ENCODE data around the gene MCC. TPM values are rescaled to one million over a fixed set of nuclear protein-coding genes. Genes with fewer than 3 reads are reported as not detected.
A peak's percentile ranks its signal among the peaks of the same experiment; 100 is the strongest.

The MCC gene
- polyA plus RNA-seq, 1 donor (not counting 4 experiments of a cell fraction or from before 2014, with no cell fraction given) = 24.6 TPM

DNA sequence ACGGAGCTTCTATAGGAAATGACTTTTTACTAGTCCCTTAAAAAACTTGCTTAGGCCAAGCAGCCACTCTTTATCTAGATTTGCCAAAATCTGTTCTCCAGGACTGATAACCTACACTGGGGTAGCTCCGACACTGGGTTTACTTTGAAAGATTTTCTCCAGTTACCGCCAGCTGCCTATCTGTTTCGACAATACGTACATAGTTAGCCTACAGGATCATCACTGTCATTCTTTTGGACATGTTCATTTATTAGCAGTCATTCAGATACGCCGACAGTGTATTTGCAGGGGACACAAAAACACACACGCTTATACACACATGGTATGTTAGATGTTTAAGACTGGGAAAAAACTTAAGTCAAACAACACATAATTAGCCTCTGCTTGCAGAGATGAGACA is 286.0 kb downstream of the MCC start:
- H3K79me2 ChIP-seq (ENCODE audit: control insufficient read depth, insufficient read depth, low read length) = peaks cover 67% of the 10 kb centered on the region
- H3K4me2 ChIP-seq (ENCODE audit: control insufficient read depth, extremely low read depth, insufficient read depth, low read depth, low read length) = peak overlapping the region; percentile 89
- H3K36me3 ChIP-seq (ENCODE audit: control insufficient read depth in 2 of 2, extremely low read depth in 1 of 2, insufficient read depth in 2 of 2, low read length in 2 of 2) = no peaks in the 10 kb centered on the region
- TF ChIP-seq EZH2 (IDR thresholded peaks at IDR 0.05; ENCODE audit: low read length) = no peak
- TF ChIP-seq, protein P1, sequence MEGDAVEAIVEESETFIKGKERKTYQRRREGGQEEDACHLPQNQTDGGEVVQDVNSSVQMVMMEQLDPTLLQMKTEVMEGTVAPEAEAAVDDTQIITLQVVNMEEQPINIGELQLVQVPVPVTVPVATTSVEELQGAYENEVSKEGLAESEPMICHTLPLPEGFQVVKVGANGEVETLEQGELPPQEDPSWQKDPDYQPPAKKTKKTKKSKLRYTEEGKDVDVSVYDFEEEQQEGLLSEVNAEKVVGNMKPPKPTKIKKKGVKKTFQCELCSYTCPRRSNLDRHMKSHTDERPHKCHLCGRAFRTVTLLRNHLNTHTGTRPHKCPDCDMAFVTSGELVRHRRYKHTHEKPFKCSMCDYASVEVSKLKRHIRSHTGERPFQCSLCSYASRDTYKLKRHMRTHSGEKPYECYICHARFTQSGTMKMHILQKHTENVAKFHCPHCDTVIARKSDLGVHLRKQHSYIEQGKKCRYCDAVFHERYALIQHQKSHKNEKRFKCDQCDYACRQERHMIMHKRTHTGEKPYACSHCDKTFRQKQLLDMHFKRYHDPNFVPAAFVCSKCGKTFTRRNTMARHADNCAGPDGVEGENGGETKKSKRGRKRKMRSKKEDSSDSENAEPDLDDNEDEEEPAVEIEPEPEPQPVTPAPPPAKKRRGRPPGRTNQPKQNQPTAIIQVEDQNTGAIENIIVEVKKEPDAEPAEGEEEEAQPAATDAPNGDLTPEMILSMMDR (optimal IDR thresholded peaks at IDR 0.05 in 1 of 3, IDR thresholded peaks at IDR 0.05 in 1 of 3, conservative IDR thresholded peaks at IDR 0.05 in 1 of 3; ENCODE audit: extremely low read depth in 1 of 3, insufficient read depth in 2 of 3, low read length in 3 of 3) = no peak
- peak overlapping the region; percentile 72 for H3K9ac ChIP-seq (ENCODE audit: control insufficient read depth, extremely low read depth, insufficient read depth, low read length)
- DNase-seq (ENCODE audit: low read depth, low spot score) (no peak), FAIRE-seq (peak; percentile 23)
- no peak overlapping the region for H2AFZ ChIP-seq (ENCODE audit: control insufficient read depth, low read length)
- H3K4me3 ChIP-seq (ENCODE audit: control insufficient read depth in 2 of 3, extremely low read depth in 1 of 3, insufficient read depth in 2 of 3, low read depth in 1 of 3, low read length in 3 of 3) = peak overlapping the region in 1 of 3 experiments; percentile 43
- no peak overlapping the region for H3K27ac ChIP-seq (ENCODE audit: control insufficient read depth, insufficient read depth, low read length)
- H4K20me1 ChIP-seq (ENCODE audit: control insufficient read depth, extremely low read depth, insufficient read depth, low read length) = no peaks in the 10 kb centered on the region
- H3K27me3 ChIP-seq (ENCODE audit: control insufficient read depth, extremely low read depth, insufficient read depth, low read length) = no peaks in the 10 kb centered on the region
- no peaks in the 10 kb centered on the region for H3K9me3 ChIP-seq (ENCODE audit: control insufficient read depth, low read depth, low read length)
- H3K9me1 ChIP-seq (ENCODE audit: control insufficient read depth, extremely low read depth, insufficient read depth, low read length) = peaks cover 2% of the 10 kb centered on the region
- dilution Hi-C loops (cut with MboI; ENCODE audit: extremely low pct_ligation_motif_present, low sequenced_read_pairs) = no loop called here
- peaks cover 53% of the 10 kb centered on the region for H3K4me1 ChIP-seq (ENCODE audit: control insufficient read depth, extremely low read depth, insufficient read depth, low read length)

DNA sequence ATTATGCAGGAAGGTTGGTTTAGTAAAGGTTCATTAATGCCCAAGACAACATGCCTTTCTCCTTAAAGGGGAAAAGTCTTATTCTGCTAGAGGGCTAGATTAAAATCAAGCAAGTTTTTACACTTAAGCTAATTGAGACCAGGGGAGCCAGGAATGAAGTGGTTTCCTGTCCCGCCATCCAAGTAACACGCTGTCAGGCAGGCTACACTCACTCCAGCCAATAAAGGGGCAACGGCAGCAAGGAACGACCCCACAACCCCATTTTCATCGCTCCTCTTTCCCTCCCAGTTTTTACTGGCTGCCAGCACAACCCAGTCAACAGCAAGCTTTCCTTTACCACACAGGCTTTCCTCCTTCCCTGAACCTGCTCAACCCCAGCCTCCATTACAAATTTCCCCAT is 286.5 kb downstream of the MCC start:
- no peak overlapping the region for H3K27ac ChIP-seq (ENCODE audit: control insufficient read depth, insufficient read depth, low read length)
- no peaks in the 10 kb centered on the region for H3K9me3 ChIP-seq (ENCODE audit: control insufficient read depth, low read depth, low read length)
- no peak overlapping the region for H2AFZ ChIP-seq (ENCODE audit: control insufficient read depth, low read length)
- peaks cover 53% of the 10 kb centered on the region for H3K4me1 ChIP-seq (ENCODE audit: control insufficient read depth, extremely low read depth, insufficient read depth, low read length)
- no peaks in the 10 kb centered on the region for H3K27me3 ChIP-seq (ENCODE audit: control insufficient read depth, extremely low read depth, insufficient read depth, low read length)
- no peak overlapping the region for H3K9ac ChIP-seq (ENCODE audit: control insufficient read depth, extremely low read depth, insufficient read depth, low read length)
- H4K20me1 ChIP-seq (ENCODE audit: control insufficient read depth, extremely low read depth, insufficient read depth, low read length) = no peaks in the 10 kb centered on the region
- no peak overlapping the region for H3K4me3 ChIP-seq (ENCODE audit: control insufficient read depth in 2 of 3, extremely low read depth in 1 of 3, insufficient read depth in 2 of 3, low read depth in 1 of 3, low read length in 3 of 3)
- H3K9me1 ChIP-seq (ENCODE audit: control insufficient read depth, extremely low read depth, insufficient read depth, low read length) = peaks cover 2% of the 10 kb centered on the region
- FAIRE-seq (no peak), DNase-seq (ENCODE audit: low read depth, low spot score) (no peak)
- dilution Hi-C loops (cut with MboI; ENCODE audit: extremely low pct_ligation_motif_present, low sequenced_read_pairs) = no loop called here
- peaks cover 66% of the 10 kb centered on the region for H3K79me2 ChIP-seq (ENCODE audit: control insufficient read depth, insufficient read depth, low read length)
- H3K4me2 ChIP-seq (ENCODE audit: control insufficient read depth, extremely low read depth, insufficient read depth, low read depth, low read length) = peak overlapping the region; percentile 17
- no peaks in the 10 kb centered on the region for H3K36me3 ChIP-seq (ENCODE audit: control insufficient read depth in 2 of 2, extremely low read depth in 1 of 2, insufficient read depth in 2 of 2, low read length in 2 of 2)
- TF ChIP-seq EZH2 (IDR thresholded peaks at IDR 0.05; ENCODE audit: low read length) = no peak
- TF ChIP-seq, protein P1 (optimal IDR thresholded peaks at IDR 0.05 in 1 of 3, IDR thresholded peaks at IDR 0.05 in 1 of 3, conservative IDR thresholded peaks at IDR 0.05 in 1 of 3; ENCODE audit: extremely low read depth in 1 of 3, insufficient read depth in 2 of 3, low read length in 3 of 3) = no peak
